Cardiac septum (tissue), 1 donor: ENCODE data around the gene HS1BP3. TPM values are rescaled to one million over a fixed set of nuclear protein-coding genes. Genes with fewer than 3 reads are reported as not detected.

Experiments used
- DNase-seq: peaks from one replicate; pipeline ENCODE4 v3.0.0-alpha.2; 2020; ENCODE audit warnings: low spot score
- intact Hi-C: fragments of 100-400 bp; cut with DNase I; formaldehyde crosslinking; loops from one replicate; pipeline ENCODE4 v1.14.0; 2022
- total RNA-seq: library from RNA; stranded (reverse); fragmentation: NEBNext Ultra II Directional; extraction: Animal tissue kit (Norgen Biotek cat#: 25700); gene quantifications from one replicate; pipeline ENCODE4 v1.2.1, GENCODE V29; 2021
- donor health status: DM: no; HTN: no; CAD: no.

The HS1BP3 gene
- total RNA-seq, 1 donor from 2014 or later: 15.6 TPM

DNA sequence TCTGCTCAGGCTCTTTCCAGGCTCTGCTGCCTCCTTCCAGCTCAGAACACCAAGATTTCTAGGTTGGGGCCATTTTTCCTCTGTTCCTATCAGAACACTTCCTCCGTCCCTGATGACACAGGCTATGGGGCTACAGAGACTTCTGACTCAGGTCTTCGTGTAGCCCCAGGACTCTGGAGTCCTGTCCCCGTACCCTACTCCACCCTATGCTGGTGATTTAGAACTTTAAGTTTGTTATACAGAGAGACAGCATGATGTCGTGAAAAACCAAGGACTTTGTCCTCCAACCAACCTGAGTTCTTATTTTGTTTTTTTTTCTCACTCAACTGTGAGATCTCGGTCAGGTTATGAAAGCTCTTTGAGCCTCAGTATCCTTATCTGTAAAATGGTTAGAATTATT lies 78.7 kb downstream of the HS1BP3 start:
- DNase-seq: no peak
- intact Hi-C loops: no loop called here

DNA sequence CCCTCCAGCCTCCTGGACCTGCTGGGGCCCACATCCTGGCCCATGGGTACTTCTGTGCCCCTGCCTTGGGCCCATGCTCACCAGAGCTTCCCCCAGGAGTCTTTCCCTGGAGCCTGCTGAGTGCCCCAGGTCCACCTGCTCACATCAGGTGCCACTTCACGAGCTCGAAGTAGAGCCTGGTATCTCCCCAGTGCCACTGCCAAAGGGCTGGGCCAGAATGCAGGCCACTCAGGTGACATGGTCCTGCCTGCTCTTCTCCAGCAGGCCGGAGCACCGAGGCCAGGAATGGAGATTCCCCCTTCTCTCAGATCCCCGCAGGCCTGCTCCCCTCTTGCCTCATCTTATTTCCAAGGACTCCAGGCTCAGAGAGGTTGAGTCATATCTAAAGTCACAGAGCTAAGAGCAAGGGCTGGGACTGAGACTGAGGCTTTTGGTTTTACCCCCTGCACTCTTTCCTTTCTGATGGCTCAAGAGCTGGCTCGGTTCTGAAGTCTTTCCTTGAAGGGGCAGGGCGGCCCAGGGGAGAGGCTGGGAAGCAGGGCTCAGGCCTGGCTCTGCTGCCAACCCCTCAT lies 79.2 kb downstream of the HS1BP3 start:
- no peak for DNase-seq
- intact Hi-C loops: no loop called here

DNA sequence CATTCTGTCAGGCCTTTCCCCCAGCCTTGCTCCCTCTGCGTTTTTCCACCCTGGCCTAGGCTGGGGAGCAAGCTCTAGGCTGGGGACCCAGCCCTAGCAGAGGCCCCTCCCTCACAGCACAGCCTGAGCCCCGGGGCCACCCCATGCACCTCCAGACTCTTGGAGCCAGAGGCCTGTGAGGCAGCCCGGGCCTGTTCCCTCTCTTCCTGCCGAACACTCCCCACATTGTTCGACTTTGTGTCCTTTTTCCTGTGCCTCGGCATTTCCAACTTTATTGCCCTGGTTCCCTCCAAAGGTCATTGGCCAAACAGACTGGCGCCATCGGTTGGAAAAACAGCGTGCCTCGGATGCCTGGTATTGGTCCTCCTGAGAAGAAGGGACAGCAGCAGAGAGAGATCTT lies 79.7 kb downstream of the HS1BP3 start:
- intact Hi-C loops: no loop called here
- DNase-seq: no peak

DNA sequence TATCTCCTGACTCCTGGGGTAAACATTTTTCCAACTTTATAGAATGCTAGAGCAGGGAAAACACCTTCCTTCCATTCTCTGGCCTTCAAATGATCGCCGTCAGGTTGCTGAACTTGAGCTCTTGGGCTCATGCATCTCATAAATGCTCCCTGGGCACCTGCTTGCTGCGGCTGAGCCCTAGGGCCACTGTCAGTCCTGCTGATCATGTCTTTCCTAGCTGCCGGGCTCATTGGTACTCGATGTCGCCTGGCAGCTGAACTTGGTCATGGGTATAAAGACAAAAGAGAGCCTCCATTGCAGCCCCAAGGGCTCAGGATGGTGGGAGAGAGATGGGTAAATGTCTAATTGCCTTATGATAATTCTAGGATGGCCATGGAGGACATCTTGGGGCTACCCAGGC lies 80.6 kb downstream of the HS1BP3 start:
- no peak for DNase-seq
- intact Hi-C loops: no loop called here

DNA sequence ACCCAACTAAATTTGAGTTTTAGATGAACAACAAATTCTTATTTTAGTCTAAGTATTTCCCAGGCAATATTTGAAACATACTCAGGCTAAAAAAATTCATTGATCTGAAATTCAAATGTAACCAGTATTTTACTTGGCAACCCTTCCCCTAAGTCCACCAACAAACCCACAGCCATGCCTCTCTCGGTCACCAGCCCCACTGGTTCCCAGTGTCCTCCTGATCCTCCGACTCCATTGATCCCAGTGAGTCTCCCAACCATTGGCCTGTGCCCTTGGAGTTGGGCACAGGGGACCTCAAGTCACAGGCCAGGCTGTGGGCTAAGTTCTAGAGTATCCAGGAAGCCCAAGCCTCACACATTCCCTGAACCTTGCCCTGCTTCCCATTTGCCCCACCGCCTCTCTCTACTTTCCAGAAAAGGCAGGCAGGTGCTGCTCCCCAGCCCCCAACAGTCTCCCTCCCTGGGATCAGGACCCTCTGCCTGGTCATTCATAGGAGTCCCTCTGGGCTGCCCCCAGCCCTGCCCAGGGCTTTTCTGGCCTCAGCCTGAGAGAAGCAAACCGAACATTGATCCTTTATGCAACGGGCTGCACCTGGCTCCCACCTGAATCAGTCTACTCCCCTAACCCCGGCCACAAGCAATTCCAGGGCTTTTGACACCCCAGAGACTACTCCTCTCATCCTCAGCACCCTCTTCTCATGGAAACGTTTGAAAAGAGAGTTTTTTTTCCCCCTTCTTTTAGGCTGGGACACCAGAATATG lies 81.3 kb downstream of the HS1BP3 start:
- no peak for DNase-seq
- intact Hi-C loops: loop anchor here (2.0 kb wide), 1 partner anchor 45 kb away; no protein-coding TSS in a partner anchor

DNA sequence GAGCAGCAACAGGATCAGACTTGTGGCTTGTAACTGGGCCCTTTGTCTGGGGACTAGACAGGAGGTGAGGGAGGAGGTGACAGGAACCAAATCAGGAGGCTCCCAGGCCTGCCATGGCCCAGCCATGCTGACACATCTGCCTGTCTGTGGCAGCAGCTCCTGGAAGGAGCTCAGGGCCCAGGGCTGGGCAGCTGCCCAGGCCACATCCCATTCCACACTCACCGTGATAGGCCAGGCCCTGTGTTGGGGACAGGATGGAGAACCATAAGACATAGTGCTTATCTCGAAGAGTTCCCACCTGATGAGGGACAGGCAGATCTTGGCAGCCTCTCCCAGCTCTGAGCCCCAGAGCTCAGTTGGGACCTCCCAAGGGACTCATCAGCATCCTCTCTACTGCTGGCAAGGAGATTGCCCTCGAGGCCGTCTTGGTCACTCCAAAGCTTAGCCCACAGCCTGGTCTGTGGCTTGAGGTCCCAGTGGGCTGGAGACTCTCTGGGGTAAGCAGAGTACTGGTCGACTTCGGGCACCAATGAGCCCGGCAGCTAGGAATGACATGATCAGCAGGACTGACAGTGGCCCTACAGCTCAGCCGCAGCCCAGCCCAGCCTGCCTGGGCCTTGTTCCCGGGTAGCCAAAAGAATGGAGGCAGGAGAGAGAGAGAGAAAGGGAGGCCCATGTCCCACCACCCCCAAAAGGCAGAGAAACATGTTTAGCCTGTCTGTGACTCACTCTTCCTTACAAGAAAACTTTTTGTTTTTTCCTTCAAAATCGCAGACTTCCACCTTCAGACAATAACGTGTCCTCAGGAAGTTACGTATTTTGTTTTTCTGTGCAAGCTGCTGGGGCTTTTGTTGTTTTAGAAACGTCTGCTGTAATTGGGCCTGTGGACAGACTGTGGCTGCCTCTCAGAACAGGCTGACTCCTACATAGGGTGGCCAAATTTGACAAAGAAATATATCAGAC lies 82.1 kb downstream of the HS1BP3 start:
- DNase-seq: no peak
- intact Hi-C loops: loop anchor here (2.0 kb wide), 1 partner anchor 44 kb away; no protein-coding TSS in a partner anchor

DNA sequence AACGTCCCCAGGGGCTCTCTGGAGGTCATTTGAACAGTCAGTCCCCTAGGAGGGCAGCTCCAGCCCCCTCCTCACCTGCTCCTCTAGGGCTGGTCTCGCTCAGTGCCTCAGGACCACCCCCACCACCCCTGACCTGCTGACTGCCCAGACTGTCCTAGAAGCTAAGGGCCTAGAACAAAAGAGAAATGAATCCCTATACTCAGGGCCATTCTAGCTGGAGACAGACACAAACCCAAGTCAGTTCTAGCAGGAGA lies 83.0 kb downstream of the HS1BP3 start:
- intact Hi-C loops: loop anchor here (2.0 kb wide), 1 partner anchor 43 kb away; no protein-coding TSS in a partner anchor
- DNase-seq: no peak

Other genes starting within 250 kb of the HS1BP3 start
- gene RHOB, start 204.0 kb downstream of the HS1BP3 start, total RNA-seq: 98.4 TPM
- 0.94 TPM for gene GDF7, start 16.0 kb upstream of the HS1BP3 start, total RNA-seq
- 6.8 TPM for gene LDAH, start 172.0 kb upstream of the HS1BP3 start, total RNA-seq